GM19324 (cell line): ENCODE results near the gene PPP1R13B.

Source experiments
- ATAC-seq: cut with Tn5 transposase; IDR thresholded peaks from one replicate; pipeline ENCODE4 v1.9.1; 2021; ENCODE audit warnings: mild to moderate bottlenecking, moderate library complexity; ENCODE audit not compliant: unreplicated experiment, low FRiP score

Gene PPP1R13B

GRCh38 chr14:103703433-103704385, 143.7 kb downstream of the PPP1R13B start:
- ATAC-seq: no peak

- ATAC-seq: no peak
These were observed 144.6 kb downstream of the PPP1R13B start for GRCh38 chr14:103702497-103703432.

DNA sequence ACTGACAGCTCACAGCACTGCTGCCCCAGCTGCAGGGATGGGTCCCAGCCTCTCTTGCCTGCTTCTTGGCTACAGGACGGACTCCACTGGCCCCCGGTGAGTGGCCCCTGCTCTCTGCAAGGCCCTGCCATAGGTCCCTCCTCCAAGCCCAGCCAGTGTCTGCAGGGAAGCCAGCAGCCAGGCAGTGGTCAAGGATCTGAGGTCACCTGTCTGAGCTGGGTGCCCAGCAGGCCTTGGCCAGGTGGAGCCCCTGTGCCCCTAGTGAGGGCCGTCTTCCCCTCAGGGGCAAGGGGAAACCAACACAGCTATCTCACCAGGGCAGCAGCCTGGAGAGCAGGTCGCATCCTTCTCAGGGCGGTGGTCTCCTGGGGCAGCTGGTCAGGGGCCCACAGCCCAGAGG, 145.3 kb downstream of the PPP1R13B start:
- no peak for ATAC-seq

DNA sequence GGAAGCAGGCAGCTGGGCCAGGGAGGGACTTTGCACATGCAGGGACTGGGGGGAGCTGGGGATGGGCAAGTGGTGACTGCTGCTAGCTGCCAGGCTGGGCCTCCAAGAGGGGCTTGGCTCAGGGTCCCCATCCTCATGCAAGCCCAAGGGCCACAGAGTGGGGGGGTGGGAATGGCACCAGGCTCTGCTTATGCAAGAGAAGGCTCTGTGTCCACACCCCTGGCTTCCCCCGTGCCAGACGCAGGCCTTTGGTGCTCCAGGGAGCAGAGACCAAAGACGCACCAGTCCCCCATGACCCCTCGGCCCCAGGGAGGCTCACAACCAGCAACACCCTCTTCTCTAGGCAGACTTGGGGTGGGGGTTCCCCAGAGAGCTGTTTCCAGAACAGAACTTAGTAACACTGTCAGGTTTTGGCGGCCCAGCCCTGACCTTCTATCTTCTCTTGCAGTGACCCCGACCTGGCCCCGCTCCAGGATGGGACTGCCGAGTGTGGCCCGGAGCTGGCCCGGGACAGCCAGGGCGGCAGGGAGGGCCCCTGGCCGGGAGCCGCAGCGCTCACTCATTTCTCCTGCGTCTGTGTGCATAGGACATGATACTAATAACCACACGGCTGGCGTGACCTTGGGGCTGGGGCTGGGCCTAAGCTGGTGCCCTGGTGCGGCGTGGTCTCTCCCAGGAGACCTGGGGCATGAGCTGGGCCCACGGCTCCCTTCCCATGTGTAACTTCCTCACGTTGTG, 146.5 kb downstream of the PPP1R13B start:
- ATAC-seq: no peak

DNA sequence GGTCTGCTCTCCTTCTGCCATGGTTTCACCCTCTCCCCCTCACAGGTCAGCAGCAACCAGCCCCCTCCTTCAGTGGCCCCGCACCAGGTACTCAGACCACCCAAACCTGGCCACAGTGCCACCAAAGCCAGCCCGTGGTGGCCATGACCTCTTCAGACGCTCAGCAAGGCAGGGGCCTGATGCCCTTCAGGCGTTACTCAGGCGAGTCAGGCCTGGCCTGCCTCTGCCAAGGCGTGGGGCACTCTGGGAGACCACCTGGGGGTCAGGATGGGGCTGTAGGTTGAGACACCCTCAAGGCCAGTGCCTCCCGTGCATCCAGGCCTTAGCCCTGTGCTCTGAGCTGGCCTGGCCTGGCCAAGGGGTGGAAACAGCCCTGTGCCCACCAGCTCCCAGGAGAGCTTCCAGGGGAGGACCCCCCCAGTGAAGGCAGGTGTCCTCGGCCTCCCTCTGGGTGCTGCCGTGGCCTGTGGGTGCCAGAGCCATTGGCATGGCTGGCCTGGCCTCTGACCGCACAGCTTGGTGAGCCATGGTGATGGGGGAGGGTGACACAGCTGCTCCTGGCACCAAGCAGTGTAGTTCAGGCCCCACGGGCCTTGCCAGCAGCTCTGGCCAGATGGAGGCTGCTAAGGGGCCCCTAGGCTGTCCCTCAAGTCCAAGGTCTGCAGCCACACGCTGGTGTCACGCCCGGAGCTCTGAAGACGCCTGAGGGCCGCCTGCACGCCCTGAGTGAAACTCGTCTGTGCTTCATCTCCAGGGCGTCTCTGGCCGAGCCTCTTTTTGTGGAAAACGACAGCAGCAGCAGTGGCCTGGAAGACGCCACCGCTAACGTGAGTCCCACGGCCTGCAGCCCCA, 147.2 kb downstream of the PPP1R13B start:
- ATAC-seq: no peak

GRCh38 chr14:103699261-103699661, 148.1 kb downstream of the PPP1R13B start:
- ATAC-seq: no peak

DNA sequence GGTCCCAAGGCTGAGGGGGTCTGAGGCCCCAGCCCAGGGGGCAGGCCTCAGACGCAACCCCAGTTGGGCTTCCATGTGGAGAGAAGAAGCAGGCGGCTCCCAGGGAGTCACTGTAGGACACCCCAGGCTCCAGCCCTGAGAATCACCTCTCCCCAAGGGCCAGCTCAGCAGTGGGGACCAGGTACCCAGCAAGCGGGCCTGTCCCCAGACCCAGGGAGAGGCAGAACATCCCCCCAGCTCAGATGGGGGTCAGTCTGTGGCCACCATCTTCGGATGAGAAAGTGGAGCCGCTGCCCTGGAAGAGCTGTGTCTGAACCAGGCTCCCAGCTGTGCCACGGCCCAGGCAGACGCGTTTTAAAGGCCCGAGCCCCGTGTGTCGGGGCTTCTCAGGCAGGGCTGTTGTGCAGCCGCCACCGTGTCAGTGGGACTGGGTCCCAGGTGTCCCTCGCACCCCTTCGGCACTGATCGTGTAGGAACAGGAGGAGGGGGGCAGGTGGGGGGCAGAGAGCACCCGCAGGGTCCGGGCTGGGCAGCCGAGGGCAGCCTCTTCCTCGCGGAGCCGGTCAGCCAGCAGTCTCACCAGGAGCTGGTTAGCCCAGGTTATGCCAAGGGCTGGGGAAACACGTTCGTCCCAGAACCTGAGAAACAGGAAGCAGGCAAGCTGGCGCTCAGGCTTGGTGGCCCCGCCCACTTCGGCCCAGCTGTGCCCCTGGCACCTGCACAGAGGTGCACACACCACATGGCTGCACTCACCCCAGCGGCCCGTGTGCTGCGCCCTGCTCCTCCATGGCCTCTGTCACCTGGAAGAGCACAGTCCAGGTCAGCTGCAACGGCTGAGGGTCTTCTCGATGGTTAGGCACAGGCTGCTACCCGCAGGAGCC, 148.8 kb downstream of the PPP1R13B start:
- ATAC-seq: no peak

- no peak for ATAC-seq
These were observed 149.6 kb downstream of the PPP1R13B start for GRCh38 chr14:103697603-103698379.

DNA sequence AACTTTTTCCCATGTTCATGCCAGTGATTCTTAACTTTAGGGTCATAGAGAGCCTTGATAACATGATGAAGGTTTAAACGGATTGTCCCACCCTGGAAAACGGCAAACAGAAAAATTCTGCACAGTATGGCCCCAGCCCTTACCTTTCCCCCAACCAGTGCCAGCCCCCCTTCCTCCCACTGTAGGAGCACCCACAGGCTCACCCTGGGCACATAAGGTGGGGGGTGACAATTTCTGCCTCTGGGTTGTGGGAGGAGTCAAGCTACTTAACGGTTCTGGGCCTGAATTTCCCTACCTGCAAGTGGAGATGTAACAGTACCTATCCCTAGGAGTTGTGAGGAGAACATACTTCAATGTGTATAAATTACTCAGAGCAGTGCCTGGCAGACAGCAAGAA, 150.2 kb downstream of the PPP1R13B start:
- no peak for ATAC-seq

DNA sequence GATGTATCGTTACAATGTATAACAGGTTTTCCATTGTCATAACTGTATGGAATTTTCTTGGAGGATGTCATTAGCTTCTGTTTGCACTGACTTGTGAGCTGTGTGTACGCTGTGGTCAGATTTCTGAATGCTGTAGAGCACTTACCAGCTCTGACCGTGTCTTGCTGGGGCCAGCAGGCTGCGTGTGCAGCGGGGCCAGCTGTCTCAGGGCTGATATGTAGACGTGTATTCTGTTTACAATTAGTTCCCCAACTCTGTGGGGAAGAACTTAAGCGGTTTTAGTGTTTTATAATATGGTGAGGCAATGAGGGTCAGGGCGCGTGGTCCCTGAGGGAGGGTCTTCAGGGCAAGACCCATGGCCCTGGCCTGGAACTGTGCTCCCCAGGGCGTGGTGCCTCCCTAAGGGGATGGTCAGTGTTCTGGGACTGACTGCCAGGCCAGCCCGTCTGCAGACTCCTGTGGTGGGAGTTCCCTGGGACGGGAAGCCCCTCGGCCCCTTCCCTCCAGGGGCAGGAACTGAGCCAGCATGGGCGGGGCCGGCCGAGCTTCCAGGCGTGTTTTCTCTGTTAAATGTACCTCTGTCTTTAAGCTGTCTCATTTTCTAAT, 150.8 kb downstream of the PPP1R13B start:
- ATAC-seq: no peak

- no peak for ATAC-seq
These were observed 151.3 kb downstream of the PPP1R13B start for GRCh38 chr14:103696070-103696402.

- ATAC-seq: no peak
These were observed 151.9 kb downstream of the PPP1R13B start for GRCh38 chr14:103695296-103696069.

DNA sequence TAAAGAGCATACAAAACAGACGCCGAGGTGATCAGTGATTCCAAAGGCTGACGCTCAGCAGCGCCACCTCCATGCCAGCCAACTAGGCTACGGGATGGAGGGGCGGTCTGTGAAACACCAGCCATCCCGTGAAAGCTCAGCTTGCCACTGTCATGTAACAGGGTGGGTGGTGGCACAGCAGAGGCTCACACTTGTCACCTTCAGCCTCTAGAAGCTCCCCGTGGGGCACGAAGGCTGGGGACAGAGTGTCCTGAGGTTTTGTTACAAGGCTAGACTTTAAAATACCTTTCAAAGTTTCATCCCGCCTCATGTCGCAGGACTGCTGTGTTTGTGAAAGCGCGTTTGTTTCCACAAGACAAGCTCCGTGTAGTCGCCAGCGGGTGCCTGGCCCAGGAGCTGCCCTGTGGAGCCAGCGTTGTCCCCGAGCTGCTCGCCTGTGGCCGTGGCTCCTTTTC, 152.8 kb downstream of the PPP1R13B start:
- ATAC-seq: no peak

GRCh38 chr14:103693515-103693914, 153.9 kb downstream of the PPP1R13B start:
- ATAC-seq: no peak

GRCh38 chr14:103692871-103693270, 154.5 kb downstream of the PPP1R13B start:
- no peak for ATAC-seq

GRCh38 chr14:103692159-103692558, 155.2 kb downstream of the PPP1R13B start:
- peak; percentile 3 for ATAC-seq

GRCh38 chr14:103691655-103692054, 155.7 kb downstream of the PPP1R13B start:
- peak; percentile 46 for ATAC-seq
